NCI-H1092 treated with DMSO at 0.1 percent for 48 hours (cell line): ENCODE data around the gene BEAN1.
"Not testable (repeated sequence)": the region's sequence is repeated elsewhere in the genome, so short reads cannot be mapped to it uniquely, and the experiment has no call there.

Experiments
- DNase-seq: peaks from one replicate; lab custom pipeline; 2025; lab: John Stamatoyannopoulos, UW

BEAN1 gene

GRCh38 chr16:66486199-66486772 is 59.2 kb downstream of the BEAN1 start:
- DNase-seq = no peak

- no peak for DNase-seq
Observed at GRCh38 chr16:66486773-66487579, 59.9 kb downstream of the BEAN1 start.

GRCh38 chr16:66487580-66488275 is 60.6 kb downstream of the BEAN1 start:
- DNase-seq = no peak

- no peak for DNase-seq
Observed at GRCh38 chr16:66488505-66488904, 61.4 kb downstream of the BEAN1 start.

GRCh38 chr16:66489385-66489784 is 62.3 kb downstream of the BEAN1 start:
- no peak for DNase-seq

GRCh38 chr16:66489818-66490217 is 62.7 kb downstream of the BEAN1 start:
- DNase-seq = no peak

- DNase-seq = no peak
Observed at GRCh38 chr16:66490774-66491715, 64.0 kb downstream of the BEAN1 start.

- no peak for DNase-seq
Observed at GRCh38 chr16:66491716-66492064, 64.6 kb downstream of the BEAN1 start.

- DNase-seq = no peak
Observed at GRCh38 chr16:66493490-66494401, 66.7 kb downstream of the BEAN1 start.

GRCh38 chr16:66494916-66495315 is 67.8 kb downstream of the BEAN1 start:
- DNase-seq = no peak

- no peak for DNase-seq
Observed at GRCh38 chr16:66495440-66495839, 68.3 kb downstream of the BEAN1 start.

- not testable (repeated sequence) for DNase-seq
Observed at GRCh38 chr16:66496226-66496625, 69.1 kb downstream of the BEAN1 start.

GRCh38 chr16:66497921-66498320 is 70.8 kb downstream of the BEAN1 start:
- DNase-seq = not testable (repeated sequence)

- not testable (repeated sequence) for DNase-seq
Observed at GRCh38 chr16:66501563-66501962, 74.5 kb downstream of the BEAN1 start.

- DNase-seq = no peak
Observed at GRCh38 chr16:66502020-66502913, 75.2 kb downstream of the BEAN1 start.

GRCh38 chr16:66503030-66503429 is 75.9 kb downstream of the BEAN1 start:
- no peak for DNase-seq

GRCh38 chr16:66503612-66504011 is 76.5 kb downstream of the BEAN1 start:
- no peak for DNase-seq

- DNase-seq = no peak
Observed at GRCh38 chr16:66507731-66508239, 80.7 kb downstream of the BEAN1 start.

GRCh38 chr16:66508248-66508913 is 81.3 kb downstream of the BEAN1 start:
- no peak for DNase-seq
